Measurements from ENCODE around the gene FGD6.

DNA sequence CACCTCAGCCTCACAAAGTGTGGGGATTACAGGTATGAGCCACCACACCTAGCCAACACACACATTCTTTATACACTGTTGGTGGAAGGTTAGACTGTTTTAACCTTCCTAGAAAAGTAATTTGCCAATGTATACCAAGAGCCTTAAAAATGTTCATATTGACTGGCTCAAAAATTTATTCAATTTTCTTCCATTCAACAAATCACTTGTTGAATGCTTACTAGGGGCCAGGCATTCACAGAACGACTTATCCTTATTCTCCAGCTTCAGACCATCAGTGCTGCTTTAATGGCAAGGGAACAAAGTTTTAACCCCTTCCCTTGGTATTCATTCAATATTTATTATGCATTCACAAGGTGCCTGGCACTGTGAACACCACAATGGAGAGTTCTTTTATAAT, 146.9 kb downstream of the FGD6 start:
- TF ChIP-seq FOXK2 (IDR thresholded peaks at IDR 0.05) (no peak), SUZ12 (IDR thresholded peaks at IDR 0.05) (no peak), SP1 (IDR thresholded peaks at IDR 0.05) (no peak), HDGF (IDR thresholded peaks at IDR 0.05; ENCODE audit: borderline replicate concordance) (no peak), ZNF384 (IDR thresholded peaks at IDR 0.05) (no peak), TARDBP (IDR thresholded peaks at IDR 0.05) (no peak), L3MBTL2 (conservative IDR thresholded peaks at IDR 0.05) (no peak), BHLHE40 (IDR thresholded peaks at IDR 0.05; ENCODE audit: borderline replicate concordance) (no peak), FOXA1 (IDR thresholded peaks at IDR 0.05) (no peak), ELF4 (IDR thresholded peaks at IDR 0.05) (no peak), FOXM1 (IDR thresholded peaks at IDR 0.05; ENCODE audit: borderline replicate concordance) (no peak)
